Smooth muscle cell (in vitro differentiated cells): ENCODE data around the gene GCC2. TPM values are rescaled to one million over a fixed set of nuclear protein-coding genes. Genes with fewer than 3 reads are reported as not detected.
"Not testable (repeated sequence)": the region's sequence is repeated elsewhere in the genome, so short reads cannot be mapped to it uniquely, and the experiment has no call there.

Experiments
- DNase-seq: peaks from one replicate; lab custom pipeline; 2025; ENCODE audit not compliant: unreplicated experiment; lab: John Stamatoyannopoulos, UW
- H2AFZ ChIP-seq: fragments of 200-600 bp; sonication (generic); 2 replicates; pipeline ENCODE4 v1.6.0; 2016; ENCODE audit warnings: antibody characterized with exemption, low read depth, mild to moderate bottlenecking
- H3F3A ChIP-seq: fragments of 200-600 bp; sonication (generic); 2 replicates; pipeline ENCODE4 v1.6.0; 2017; ENCODE audit warnings: antibody characterized with exemption, low read depth
- H3K27ac ChIP-seq: fragments of 200-600 bp; sonication (generic); 2 replicates; pipeline ENCODE4 v1.5.1; 2016; ENCODE audit warnings: low read depth, mild to moderate bottlenecking
- H3K27me3 ChIP-seq: fragments of 200-600 bp; sonication (generic); 2 replicates; pipeline ENCODE4 v1.6.1; 2016; ENCODE audit warnings: low read depth, mild to moderate bottlenecking
- H3K36me3 ChIP-seq: fragments of 200-600 bp; sonication (generic); 2 replicates; pipeline ENCODE4 v1.5.1; 2016; ENCODE audit warnings: low read depth
- H3K4me1 ChIP-seq: fragments of 200-600 bp; sonication (generic); 2 replicates; pipeline ENCODE4 v1.5.1; 2016; ENCODE audit warnings: low read depth
- H3K4me2 ChIP-seq: fragments of 200-600 bp; sonication (generic); 2 replicates; pipeline ENCODE4 v1.6.0; 2016; ENCODE audit warnings: mild to moderate bottlenecking
- H3K4me3 ChIP-seq: fragments of 200-600 bp; sonication (generic); 2 replicates; pipeline ENCODE4 v1.5.1; 2016; ENCODE audit warnings: mild to moderate bottlenecking
- H3K79me2 ChIP-seq: fragments of 200-600 bp; sonication (generic); 2 replicates; pipeline ENCODE4 v1.6.0; 2016; ENCODE audit warnings: low read depth, mild to moderate bottlenecking
- H3K9ac ChIP-seq: fragments of 200-600 bp; sonication (generic); 2 replicates; pipeline ENCODE4 v1.6.0; 2016; ENCODE audit warnings: low read depth
- H3K9me3 ChIP-seq: fragments of 200-600 bp; sonication (generic); replicated peaks from 2 replicates; pipeline ENCODE4 v1.5.1; 2016; ENCODE audit warnings: low read depth
- H4K20me1 ChIP-seq: fragments of 200-600 bp; sonication (generic); 2 replicates; pipeline ENCODE4 v1.6.0; 2016; ENCODE audit warnings: low read depth
- CTCF ChIP-seq: fragments of 200-600 bp; sonication (generic); IDR thresholded peaks from 2 replicates; pipeline ENCODE4 v1.5.1; 2017; ENCODE audit warnings: borderline replicate concordance, mild to moderate bottlenecking, antibody characterized with exemption; ENCODE audit not compliant: insufficient read depth, poor library complexity, severe bottlenecking
- WGBS: methylation state at CpG from one replicate; pipeline ENCODE4 v1.1.7; 2016; ENCODE audit warnings: low lambda C conversion rate; 5-methylcytosine and 5-hydroxymethylcytosine counted together
- polyA plus RNA-seq: library from polyadenylated mRNA; unstranded; fragments of >200 nt; fragmentation: Nextera tagmentation; extraction: Ambion mirVana; gene quantifications from 2 replicates; pipeline ENCODE4 v1.2.1, GENCODE V29; 2016
- total RNA-seq: library from RNA; depleted of rRNA; stranded (reverse); fragments of >200 nt; gene quantifications from 2 replicates; pipeline ENCODE4 v1.2.3, GENCODE V29; 2014

Gene GCC2
- total and polyA plus RNA-seq, 2 experiments from 2014 or later = 18.3 to 36.4 TPM

GRCh38 chr2:108423502-108424251 is 25.3 kb upstream of the GCC2 start:
- WGBS = 91% methylated on average over 8 of the region's 8 CpGs
- H3K4me3 ChIP-seq = no peak overlapping the region
- no peaks in the 10 kb centered on the region for H3K36me3 ChIP-seq
- H3K9me3 ChIP-seq = no peaks in the 10 kb centered on the region
- DNase-seq = no peak
- no peaks in the 10 kb centered on the region for H3K4me1 ChIP-seq
- no peak for TF ChIP-seq CTCF
- H3K79me2 ChIP-seq = no peaks in the 10 kb centered on the region
- H3K9ac ChIP-seq = no peak overlapping the region
- H2AFZ ChIP-seq = no peak overlapping the region
- no peak overlapping the region for H3K27ac ChIP-seq
- H3K27me3 ChIP-seq = no peaks in the 10 kb centered on the region
- H4K20me1 ChIP-seq = no peaks in the 10 kb centered on the region
- H3K4me2 ChIP-seq = no peak overlapping the region
- no peaks in the 10 kb centered on the region for H3F3A ChIP-seq

GRCh38 chr2:108428286-108429009 is 20.6 kb upstream of the GCC2 start:
- WGBS = 86% methylated on average over 2 of the region's 2 CpGs
- Histone ChIP-seq H3K27me3 (no peaks in the 10 kb centered on the region), H3K27ac (no peak overlapping the region), H2AFZ (no peak overlapping the region), H3K9ac (no peak overlapping the region), H4K20me1 (no peaks in the 10 kb centered on the region), H3K36me3 (no peaks in the 10 kb centered on the region), H3K4me2 (no peak overlapping the region), H3K4me3 (no peak overlapping the region), H3K79me2 (no peaks in the 10 kb centered on the region), H3K9me3 (no peaks in the 10 kb centered on the region), H3K4me1 (no peaks in the 10 kb centered on the region), H3F3A (no peaks in the 10 kb centered on the region)
- DNase-seq = no peak
- TF ChIP-seq CTCF = no peak

GRCh38 chr2:108435578-108435977 is 13.4 kb upstream of the GCC2 start:
- H3K4me3 ChIP-seq, DNase-seq, H2AFZ ChIP-seq, H3K36me3 ChIP-seq, H4K20me1 ChIP-seq, H3K4me2 ChIP-seq, H3K27ac ChIP-seq, H3K27me3 ChIP-seq, H3F3A ChIP-seq, H3K9me3 ChIP-seq, H3K9ac ChIP-seq, H3K79me2 ChIP-seq, H3K4me1 ChIP-seq: not testable (repeated sequence)
- WGBS = 92% methylated on average over 1 of the region's 1 CpG

GRCh38 chr2:108436976-108437375 is 12.0 kb upstream of the GCC2 start:
- Histone ChIP-seq H3K4me2 (no peak overlapping the region), H3K4me1 (no peaks in the 10 kb centered on the region), H3F3A (no peaks in the 10 kb centered on the region), H3K9ac (no peak overlapping the region), H3K36me3 (no peaks in the 10 kb centered on the region), H3K79me2 (no peaks in the 10 kb centered on the region), H3K4me3 (no peak overlapping the region), H3K27ac (no peak overlapping the region), H3K27me3 (no peaks in the 10 kb centered on the region), H4K20me1 (no peaks in the 10 kb centered on the region), H3K9me3 (no peaks in the 10 kb centered on the region), H2AFZ (no peak overlapping the region)
- no peak for DNase-seq
- 94% methylated on average over 1 of the region's 1 CpG for WGBS
- no peak for TF ChIP-seq CTCF
